Measurements from ENCODE around the gene UBA3.

Gene UBA3

DNA sequence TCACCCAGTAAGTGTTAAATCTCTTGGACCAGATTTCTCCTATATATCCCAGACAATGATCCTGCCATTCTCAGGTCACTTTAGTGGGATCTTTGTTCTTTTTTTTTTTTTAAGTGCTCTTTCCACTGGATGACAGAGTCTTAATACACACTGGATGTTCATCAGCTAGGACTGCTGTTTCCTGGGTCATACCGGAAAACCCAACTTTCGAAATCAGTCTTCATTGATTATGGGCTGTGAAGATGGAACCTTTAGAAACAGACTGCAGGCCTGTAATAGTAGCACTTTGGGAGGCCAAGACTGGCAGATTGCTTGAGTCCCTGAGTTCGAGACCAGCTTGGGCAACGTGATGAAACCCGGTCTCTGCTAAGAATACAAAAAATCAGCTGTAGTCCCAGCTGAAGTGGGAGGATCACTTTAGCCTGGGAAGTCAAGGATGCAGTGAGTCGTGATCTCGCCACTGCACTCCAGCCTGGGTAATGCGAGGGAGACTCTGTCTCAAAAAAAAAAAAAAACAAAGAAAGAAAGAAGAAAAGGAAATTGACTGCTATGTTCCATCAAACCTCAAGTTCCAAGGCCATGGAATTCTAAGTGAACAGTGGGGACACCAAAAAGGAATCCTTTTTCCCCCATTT is 69.0 kb downstream of the UBA3 start:
- DNase-seq (ENCODE audit: low read depth): no peak

DNA sequence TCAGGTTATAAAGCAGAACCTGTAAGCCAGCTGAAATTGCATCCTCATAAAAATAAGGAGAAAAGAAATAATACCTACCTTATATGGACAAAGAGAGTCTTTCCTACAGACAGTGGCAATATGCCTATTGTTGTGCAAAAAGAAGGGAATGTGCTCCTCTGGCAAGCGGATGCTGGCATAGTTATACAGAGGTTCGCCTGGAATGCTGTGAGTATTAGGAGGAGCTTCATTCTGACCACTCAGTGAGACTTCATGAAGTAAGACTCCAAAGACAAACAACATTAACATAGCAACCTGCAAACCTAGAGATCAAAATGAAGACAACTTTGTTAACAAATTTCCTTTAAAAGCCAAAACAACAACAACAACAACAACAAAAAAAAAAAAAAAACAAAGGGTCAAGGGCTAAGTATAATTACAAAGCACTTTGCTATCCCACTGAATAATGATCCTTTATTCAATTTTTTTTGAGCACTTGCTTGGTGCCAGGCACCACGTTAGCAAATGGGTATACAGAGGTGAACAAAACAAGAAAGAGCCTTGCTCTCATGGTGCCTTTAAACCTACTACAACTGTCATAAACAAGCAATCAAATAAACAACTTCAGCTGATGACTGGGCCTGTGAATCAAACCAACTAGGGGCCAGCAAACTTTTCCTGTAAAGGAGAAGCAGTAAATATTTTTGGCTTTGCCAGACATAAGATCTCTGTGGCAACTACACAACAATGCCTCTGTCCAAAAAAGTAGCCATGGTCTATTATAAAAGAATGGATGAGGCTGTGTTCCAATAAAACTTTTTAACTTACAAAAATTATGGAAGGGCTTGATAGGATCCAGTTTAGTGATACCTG is 70.4 kb downstream of the UBA3 start:
- DNase-seq (ENCODE audit: low read depth): peak; percentile 90

DNA sequence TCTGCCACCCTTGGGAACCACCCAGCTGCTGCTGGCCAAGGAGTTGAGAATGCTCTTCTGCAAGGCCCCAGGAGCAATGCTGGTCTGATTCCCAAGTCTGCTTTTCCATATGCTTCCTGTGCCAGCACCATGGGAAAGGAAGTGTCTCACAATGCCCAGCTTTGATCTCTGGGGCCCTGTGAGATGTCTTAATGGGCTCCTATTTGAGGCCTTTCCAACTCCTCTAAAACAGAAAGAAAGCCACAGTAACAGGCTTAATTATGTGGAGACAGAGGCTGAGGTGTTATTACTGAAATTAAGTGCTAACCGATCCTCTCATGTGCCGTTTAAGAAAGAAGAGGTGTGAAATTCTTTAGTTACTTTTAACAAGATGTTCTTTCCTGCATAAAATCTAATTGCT is 71.2 kb downstream of the UBA3 start:
- no peak for DNase-seq (ENCODE audit: low read depth)

DNA sequence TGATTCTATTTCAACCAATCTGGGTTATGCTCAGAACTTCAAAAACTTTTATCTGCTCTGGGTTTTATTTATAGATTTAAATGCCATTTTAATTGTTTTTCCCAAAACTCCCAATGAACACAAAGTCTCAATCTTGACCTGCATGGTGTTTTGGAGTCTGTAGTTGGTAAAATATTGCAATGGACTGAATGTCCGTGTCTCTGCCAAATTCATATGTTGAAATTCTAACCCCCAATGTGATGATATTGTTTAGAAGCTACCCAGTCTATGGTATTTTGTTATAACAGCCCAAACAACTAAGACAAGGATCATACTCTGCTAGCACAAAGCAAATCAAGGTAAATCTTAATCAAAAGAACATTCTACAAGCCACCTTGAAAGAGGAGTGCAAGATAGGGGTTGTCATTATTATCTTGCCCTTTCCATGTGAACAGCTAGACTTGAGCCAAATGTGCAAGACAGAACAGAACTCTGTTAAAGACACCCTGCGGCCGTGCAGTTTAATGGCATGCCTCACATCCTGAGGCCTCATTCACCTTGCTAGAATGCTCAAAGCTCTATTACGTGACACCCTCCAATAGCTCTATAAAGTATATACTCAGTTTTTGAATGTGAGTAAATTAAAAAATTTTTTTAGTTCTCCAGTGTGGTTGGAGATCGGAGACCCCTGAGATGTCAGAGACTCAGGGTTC is 74.2 kb downstream of the UBA3 start:
- DNase-seq (ENCODE audit: low read depth): no peak

DNA sequence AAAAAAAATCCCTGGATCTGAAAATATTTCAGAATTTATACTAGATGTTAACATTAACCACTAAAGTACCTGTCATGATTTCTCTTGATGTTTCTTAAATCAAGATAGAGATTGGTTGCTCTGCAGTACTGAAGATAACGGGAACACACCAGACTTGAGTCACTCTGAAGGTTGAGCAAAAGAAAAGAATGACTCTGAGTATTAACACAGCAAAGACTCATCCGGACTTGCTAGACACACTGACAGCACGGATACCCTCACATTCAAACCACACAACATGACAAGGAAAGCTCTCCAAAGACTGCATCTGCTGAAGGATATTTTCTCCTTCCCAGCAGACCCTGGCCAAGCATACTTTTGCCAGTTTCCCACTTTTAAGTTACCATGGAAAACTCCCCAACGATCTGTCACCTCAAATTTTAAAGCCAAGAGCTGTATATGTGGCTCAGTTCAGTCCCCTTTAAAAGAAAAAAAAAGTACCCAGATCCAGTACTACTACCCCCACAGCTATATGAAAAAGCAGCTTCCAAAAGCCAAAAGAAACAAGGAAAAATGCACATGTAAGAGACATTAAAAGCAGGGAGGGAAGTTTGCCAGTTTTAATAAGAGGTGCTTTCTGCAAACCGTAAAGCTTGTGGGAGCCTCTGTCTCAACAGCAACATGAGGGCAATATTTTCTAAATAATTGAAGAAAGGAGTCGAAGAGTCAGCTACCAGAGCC is 74.9 kb downstream of the UBA3 start:
- DNase-seq (ENCODE audit: low read depth): no peak
